ENCODE measurements around the gene ROBO1. TPM values are rescaled to one million over a fixed set of nuclear protein-coding genes. Genes with fewer than 3 reads are reported as not detected.

Gene ROBO1
- total RNA-seq, 1 experiment from 2014 or later, result 33.9 TPM

- Mint-ChIP-seq H3K9me3 (ENCODE audit: low read depth, unreplicated experiment) (no peaks in the 10 kb centered on the region), H3K36me3 (ENCODE audit: insufficient read depth, unreplicated experiment) (no peaks in the 10 kb centered on the region), H3K27me3 (ENCODE audit: unreplicated experiment) (no peaks in the 10 kb centered on the region), H3K4me3 (ENCODE audit: low read depth, unreplicated experiment) (no peak overlapping the region), H3K4me1 (ENCODE audit: low read depth, unreplicated experiment) (peaks cover 9% of the 10 kb centered on the region), H3K27ac (ENCODE audit: unreplicated experiment) (no peak overlapping the region)
- TF ChIP-seq, protein P1, sequence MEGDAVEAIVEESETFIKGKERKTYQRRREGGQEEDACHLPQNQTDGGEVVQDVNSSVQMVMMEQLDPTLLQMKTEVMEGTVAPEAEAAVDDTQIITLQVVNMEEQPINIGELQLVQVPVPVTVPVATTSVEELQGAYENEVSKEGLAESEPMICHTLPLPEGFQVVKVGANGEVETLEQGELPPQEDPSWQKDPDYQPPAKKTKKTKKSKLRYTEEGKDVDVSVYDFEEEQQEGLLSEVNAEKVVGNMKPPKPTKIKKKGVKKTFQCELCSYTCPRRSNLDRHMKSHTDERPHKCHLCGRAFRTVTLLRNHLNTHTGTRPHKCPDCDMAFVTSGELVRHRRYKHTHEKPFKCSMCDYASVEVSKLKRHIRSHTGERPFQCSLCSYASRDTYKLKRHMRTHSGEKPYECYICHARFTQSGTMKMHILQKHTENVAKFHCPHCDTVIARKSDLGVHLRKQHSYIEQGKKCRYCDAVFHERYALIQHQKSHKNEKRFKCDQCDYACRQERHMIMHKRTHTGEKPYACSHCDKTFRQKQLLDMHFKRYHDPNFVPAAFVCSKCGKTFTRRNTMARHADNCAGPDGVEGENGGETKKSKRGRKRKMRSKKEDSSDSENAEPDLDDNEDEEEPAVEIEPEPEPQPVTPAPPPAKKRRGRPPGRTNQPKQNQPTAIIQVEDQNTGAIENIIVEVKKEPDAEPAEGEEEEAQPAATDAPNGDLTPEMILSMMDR (IDR thresholded peaks at IDR 0.05; ENCODE audit: unreplicated experiment), result no peak
- intact Hi-C loops (cut with micrococcal nuclease; ENCODE audit: unreplicated experiment), result no loop called here
- DNase-seq, result no peak
- no TSS peak for BruUV-seq (replicated peaks)
- CTCF ChIA-PET, result no interaction called here
Measured at GRCh38 chr3:78857494-78858111, 910.2 kb downstream of the ROBO1 start.

DNA sequence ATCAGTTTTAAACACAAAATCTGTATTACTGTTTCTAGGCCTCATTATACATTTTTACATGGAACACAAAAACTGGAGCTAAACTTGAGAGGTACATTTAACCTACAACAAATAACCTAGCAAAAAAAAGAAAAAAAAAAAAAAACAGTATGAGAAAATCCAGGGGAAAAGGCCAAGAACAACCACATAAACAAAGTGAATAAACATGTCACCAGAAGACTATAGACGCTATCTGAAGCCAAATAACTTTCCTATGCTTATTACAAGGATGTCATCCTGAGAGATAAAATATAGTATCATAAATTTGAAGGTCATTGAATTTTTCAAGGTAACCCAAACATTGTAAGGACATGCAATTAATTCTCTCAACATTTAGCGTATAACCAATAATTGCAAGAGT, 911.6 kb downstream of the ROBO1 start:
- Mint-ChIP-seq H3K4me1 (ENCODE audit: low read depth, unreplicated experiment) (peaks cover 9% of the 10 kb centered on the region), H3K36me3 (ENCODE audit: insufficient read depth, unreplicated experiment) (no peaks in the 10 kb centered on the region), H3K9me3 (ENCODE audit: low read depth, unreplicated experiment) (no peaks in the 10 kb centered on the region), H3K27ac (ENCODE audit: unreplicated experiment) (no peak overlapping the region), H3K4me3 (ENCODE audit: low read depth, unreplicated experiment) (no peak overlapping the region), H3K27me3 (ENCODE audit: unreplicated experiment) (no peaks in the 10 kb centered on the region)
- CTCF ChIA-PET, result interaction anchor here (1.4 kb wide), 1 partner anchor 9 kb away, joined by 3 read pairs; no protein-coding TSS in a partner anchor
- no TSS peak for BruUV-seq (replicated peaks)
- no peak for DNase-seq
- TF ChIP-seq, protein P1 (IDR thresholded peaks at IDR 0.05; ENCODE audit: unreplicated experiment), result no peak
- intact Hi-C loops (cut with micrococcal nuclease; ENCODE audit: unreplicated experiment), result no loop called here

GRCh38 chr3:78855190-78855589, 912.6 kb downstream of the ROBO1 start:
- H3K27me3 Mint-ChIP-seq (ENCODE audit: unreplicated experiment), result no peaks in the 10 kb centered on the region
- TF ChIP-seq, protein P1 (IDR thresholded peaks at IDR 0.05; ENCODE audit: unreplicated experiment), result no peak
- no peaks in the 10 kb centered on the region for H3K9me3 Mint-ChIP-seq (ENCODE audit: low read depth, unreplicated experiment)
- intact Hi-C loops (cut with micrococcal nuclease; ENCODE audit: unreplicated experiment), result no loop called here
- no TSS peak for BruUV-seq (replicated peaks)
- CTCF ChIA-PET, result interaction anchor here (0.7 to 1.4 kb wide), 2 partner anchors 8 to 33 kb away, joined by 3 read pairs; no protein-coding TSS in a partner anchor
- DNase-seq, result no peak
- no peak overlapping the region for H3K4me3 Mint-ChIP-seq (ENCODE audit: low read depth, unreplicated experiment)
- H3K36me3 Mint-ChIP-seq (ENCODE audit: insufficient read depth, unreplicated experiment), result no peaks in the 10 kb centered on the region
- no peak overlapping the region for H3K27ac Mint-ChIP-seq (ENCODE audit: unreplicated experiment)
- H3K4me1 Mint-ChIP-seq (ENCODE audit: low read depth, unreplicated experiment), result peaks cover 9% of the 10 kb centered on the region

DNA sequence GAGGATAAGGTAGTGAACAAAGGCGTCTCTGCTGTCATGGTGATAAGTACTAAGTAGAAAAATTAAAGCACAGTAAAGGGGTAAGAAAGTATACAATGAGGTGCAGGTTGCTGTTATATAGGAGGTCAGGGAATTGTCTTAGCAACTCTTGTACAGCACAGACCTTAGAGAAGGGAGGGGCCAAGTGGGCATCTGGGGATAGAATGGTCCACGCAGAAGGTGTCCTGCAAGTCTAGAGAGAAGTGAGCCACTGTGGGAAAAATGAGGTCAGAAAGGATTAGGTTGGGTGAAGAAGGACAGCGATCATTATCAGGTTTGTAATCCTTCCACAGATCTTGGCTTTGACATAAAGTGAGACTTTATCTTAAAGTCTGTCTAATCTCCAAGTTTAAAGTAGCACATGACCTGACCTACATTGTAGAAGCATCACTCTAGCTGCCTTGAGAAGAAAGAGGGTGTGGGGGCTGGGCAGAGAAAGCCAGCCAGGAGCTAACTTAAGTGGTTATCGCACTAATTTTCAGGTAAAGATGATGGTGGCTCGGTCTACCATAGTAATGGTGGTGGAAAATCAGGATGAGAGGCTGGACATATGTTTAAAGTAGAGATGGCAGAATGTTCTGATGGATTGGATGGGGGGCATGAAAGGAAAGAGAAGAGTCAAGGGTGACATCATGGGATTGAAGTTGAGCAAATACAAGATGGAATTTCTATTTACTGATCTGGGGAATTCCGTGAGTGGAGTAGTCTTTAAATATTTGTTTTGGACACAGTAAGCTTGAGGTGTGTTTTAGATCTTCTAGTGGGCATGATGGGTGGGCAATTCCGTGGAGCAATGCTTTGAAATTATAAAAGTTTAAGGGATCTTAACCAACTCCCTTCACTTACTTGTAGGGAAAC, 919.2 kb downstream of the ROBO1 start:
- Mint-ChIP-seq H3K9me3 (ENCODE audit: low read depth, unreplicated experiment) (no peaks in the 10 kb centered on the region), H3K4me3 (ENCODE audit: low read depth, unreplicated experiment) (no peak overlapping the region), H3K27ac (ENCODE audit: unreplicated experiment) (no peak overlapping the region), H3K27me3 (ENCODE audit: unreplicated experiment) (no peaks in the 10 kb centered on the region), H3K4me1 (ENCODE audit: low read depth, unreplicated experiment) (peaks cover 18% of the 10 kb centered on the region), H3K36me3 (ENCODE audit: insufficient read depth, unreplicated experiment) (no peaks in the 10 kb centered on the region)
- TF ChIP-seq, protein P1 (IDR thresholded peaks at IDR 0.05; ENCODE audit: unreplicated experiment), result no peak
- CTCF ChIA-PET, result no interaction called here
- DNase-seq, result no peak
- no TSS peak for BruUV-seq (replicated peaks)
- intact Hi-C loops (cut with micrococcal nuclease; ENCODE audit: unreplicated experiment), result no loop called here
